DOHH2 (cell line): ENCODE data around the gene GXYLT2.

ENCODE experiments used
- H3F3A ChIP-seq: fragments of 200-600 bp; sonication (generic), shearing (Covaris generic); 2 replicates; pipeline ENCODE4 v1.6.0; 2016; ENCODE audit warnings: antibody characterized with exemption, mild to moderate bottlenecking; ENCODE audit not compliant: control insufficient read depth, insufficient read depth
- H3K27ac ChIP-seq: fragments of 200-600 bp; sonication (generic); 2 replicates; pipeline ENCODE4 v1.5.1; 2014; ENCODE audit warnings: low read depth, mild to moderate bottlenecking, low read length, moderate library complexity
- H3K27me3 ChIP-seq: fragments of 200-600 bp; sonication (generic); 2 replicates; pipeline ENCODE4 v1.6.1; 2014; ENCODE audit warnings: mild to moderate bottlenecking, low read length, mixed read lengths; ENCODE audit not compliant: control insufficient read depth
- H3K36me3 ChIP-seq: fragments of 200-600 bp; sonication (generic); 2 replicates; pipeline ENCODE4 v1.6.1; 2014; ENCODE audit warnings: mild to moderate bottlenecking, low read length, moderate library complexity, mixed read lengths; ENCODE audit not compliant: control insufficient read depth
- H3K4me1 ChIP-seq: fragments of 200-600 bp; sonication (generic); 2 replicates; pipeline ENCODE4 v1.6.1; 2014; ENCODE audit warnings: mild to moderate bottlenecking, low read length, mixed read lengths; ENCODE audit not compliant: control insufficient read depth
- H3K4me2 ChIP-seq: fragments of 200-600 bp; sonication (generic); 2 replicates; pipeline ENCODE4 v1.6.0; 2014; ENCODE audit warnings: mild to moderate bottlenecking, low read length, moderate library complexity
- H3K4me3 ChIP-seq: fragments of 200-600 bp; sonication (generic); 2 replicates; pipeline ENCODE4 v1.5.1; 2014; ENCODE audit warnings: mild to moderate bottlenecking, low read length, mixed read lengths
- H3K79me2 ChIP-seq: fragments of 200-600 bp; sonication (generic); 2 replicates; pipeline ENCODE4 v1.6.1; 2014; ENCODE audit warnings: mild to moderate bottlenecking, low read length, mixed read lengths; ENCODE audit not compliant: control insufficient read depth
- H3K9me2 ChIP-seq: fragments of 200-600 bp; sonication (generic); replicated peaks from 2 replicates; pipeline ENCODE4 v1.6.1; 2014; ENCODE audit warnings: mild to moderate bottlenecking, low read length, mixed read lengths; ENCODE audit not compliant: control insufficient read depth
- H3K9me3 ChIP-seq: fragments of 200-600 bp; sonication (generic); 2 replicates; pipeline ENCODE4 v1.6.1; 2014; ENCODE audit warnings: antibody characterized with exemption, low read length, mixed read lengths; ENCODE audit not compliant: control insufficient read depth, insufficient read depth
- H4K20me1 ChIP-seq: fragments of 200-600 bp; sonication (generic); 2 replicates; pipeline ENCODE4 v1.6.0; 2014; ENCODE audit warnings: low read depth, mild to moderate bottlenecking, antibody characterized with exemption, low read length, moderate library complexity; ENCODE audit not compliant: control insufficient read depth, insufficient read depth
- CTCF ChIP-seq: fragments of 200-600 bp; sonication (generic); IDR thresholded peaks from one replicate; pipeline ENCODE4 v1.5.1; 2014; ENCODE audit warnings: antibody characterized with exemption, mild to moderate bottlenecking, low read depth, low read length; ENCODE audit not compliant: poor library complexity, severe bottlenecking
- EZH2phosphoT487 ChIP-seq: fragments of 200-600 bp; sonication (generic); IDR thresholded peaks from 2 replicates; pipeline ENCODE4 v1.6.1; 2017; ENCODE audit warnings: borderline replicate concordance, mild to moderate bottlenecking, antibody characterized with exemption, low read length, moderate library complexity, mixed read lengths

The GXYLT2 gene

GRCh38 chr3:72846166-72846565, 41.7 kb upstream of the GXYLT2 start:
- H3K27ac ChIP-seq, result 0 out of 2 replicates have a peak overlapping the region, but pooled peaks have one; percentile 15
- peak overlapping the region; percentile 83 for H3K4me2 ChIP-seq
- H3K36me3 ChIP-seq, result peaks cover 23% of the 10 kb centered on the region
- peaks cover 41% of the 10 kb centered on the region for H3K4me1 ChIP-seq
- H3F3A ChIP-seq, result 0 out of 2 replicates have a peak, but pooled peaks cover 3% of the 10 kb centered on the region
- H3K9me2 ChIP-seq, result no peaks in the 10 kb centered on the region
- H4K20me1 ChIP-seq, result peaks cover 5% of the 10 kb centered on the region; the same call in 1 of the 2 replicates
- TF ChIP-seq CTCF, result no peak
- no peak for TF ChIP-seq EZH2phosphoT487
- H3K9me3 ChIP-seq, result no peaks in the 10 kb centered on the region
- H3K79me2 ChIP-seq, result peaks cover 50% of the 10 kb centered on the region
- H3K4me3 ChIP-seq, result peak overlapping the region; percentile 85
- no peaks in the 10 kb centered on the region for H3K27me3 ChIP-seq

DNA sequence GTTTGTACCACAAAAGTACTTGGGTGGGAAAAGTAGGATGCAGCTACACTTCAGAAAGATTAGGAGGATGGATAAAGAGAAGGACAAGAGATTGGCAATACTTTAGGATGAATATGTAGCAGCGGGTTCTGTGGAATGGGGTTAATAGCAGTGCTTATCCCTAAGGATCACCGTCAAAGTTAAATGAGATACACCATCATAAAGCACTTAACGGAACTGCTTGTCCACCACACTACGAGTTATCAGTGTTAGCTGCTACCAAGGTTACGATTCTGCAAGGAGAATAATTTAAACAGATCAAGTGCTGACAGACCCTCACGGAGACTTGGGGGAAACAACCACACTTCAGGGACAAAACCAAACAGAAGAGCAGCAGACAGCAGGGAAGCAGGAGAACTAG, 40.6 kb upstream of the GXYLT2 start:
- Histone ChIP-seq H3K9me3 (no peaks in the 10 kb centered on the region), H3K36me3 (peaks cover 12% of the 10 kb centered on the region; the same call in 1 of the 2 replicates), H3K9me2 (no peaks in the 10 kb centered on the region), H4K20me1 (peaks cover 5% of the 10 kb centered on the region; the same call in 1 of the 2 replicates), H3K4me2 (peak overlapping the region; percentile 83), H3K4me1 (peaks cover 41% of the 10 kb centered on the region), H3K4me3 (peak overlapping the region; percentile 85), H3K27ac (no peak overlapping the region), H3F3A (0 out of 2 replicates have a peak, but pooled peaks cover 3% of the 10 kb centered on the region), H3K27me3 (no peaks in the 10 kb centered on the region), H3K79me2 (peaks cover 50% of the 10 kb centered on the region)
- no peak for TF ChIP-seq EZH2phosphoT487
- no peak for TF ChIP-seq CTCF

DNA sequence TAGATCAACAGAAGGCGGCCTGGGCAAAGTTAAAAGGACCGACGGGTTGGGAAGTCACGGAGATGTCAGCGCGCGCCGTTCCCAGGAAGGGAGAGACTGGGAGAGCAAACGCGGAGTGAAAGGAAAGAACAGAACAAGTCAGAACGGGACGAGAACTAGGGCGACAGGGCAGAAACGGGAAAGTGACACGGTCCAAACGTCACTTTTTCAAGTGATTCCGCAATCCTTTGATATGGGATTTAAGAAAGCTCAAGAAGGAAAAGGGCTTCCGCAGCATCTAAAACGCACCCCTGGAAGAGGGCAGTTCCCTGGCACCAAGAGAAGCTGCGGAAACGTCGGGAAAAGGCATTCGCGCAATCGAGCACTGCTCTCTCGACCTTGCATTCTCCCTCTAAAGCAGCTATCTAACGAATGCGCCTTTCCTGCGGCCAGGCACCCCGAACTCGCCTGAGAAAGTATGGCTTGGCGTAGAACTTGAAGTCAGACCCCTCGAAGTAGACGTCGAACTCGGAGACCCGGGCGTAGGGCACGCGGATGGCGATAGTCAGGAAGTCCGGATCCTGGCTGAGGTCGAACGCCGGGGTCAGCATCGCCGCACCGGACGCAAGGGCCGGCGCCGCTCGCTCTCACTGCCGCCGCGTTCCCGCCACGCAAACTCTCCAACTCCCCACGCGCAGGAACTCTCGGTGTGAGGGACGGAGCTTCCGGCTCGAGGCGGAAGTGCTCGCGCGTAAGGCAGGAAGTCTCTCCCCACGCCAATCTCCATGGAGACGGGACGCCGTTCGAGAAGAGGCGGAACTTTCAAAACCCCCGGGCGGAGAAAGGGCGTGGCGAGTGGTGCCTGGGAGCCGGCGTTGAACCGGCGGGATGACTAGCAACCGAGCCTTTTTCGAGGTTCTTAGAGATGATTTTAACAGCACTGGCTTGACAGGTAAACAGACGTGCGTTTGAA, 39.8 kb upstream of the GXYLT2 start, which contains the start of gene SHQ1:
Gene SHQ1, minus strand, starts transcription at position 695 of the 952 bp plus-strand sequence. Its CDS starts 105 bp downstream, at position 590.
- Histone ChIP-seq H3F3A (0 out of 2 replicates have a peak, but pooled peaks cover 3% of the 10 kb centered on the region), H3K79me2 (peaks cover 50% of the 10 kb centered on the region), H3K27me3 (no peaks in the 10 kb centered on the region), H3K9me3 (no peaks in the 10 kb centered on the region), H3K27ac (peak within 1 kb of the TSS; percentile 47), H3K4me1 (peaks cover 41% of the 10 kb centered on the region), H3K4me3 (peak within 1 kb of the TSS; percentile 85), H4K20me1 (peaks cover 5% of the 10 kb centered on the region; the same call in 1 of the 2 replicates), H3K36me3 (peaks cover 11% of the 10 kb centered on the region; the same call in 1 of the 2 replicates), H3K4me2 (peak within 1 kb of the TSS; percentile 83), H3K9me2 (no peaks in the 10 kb centered on the region)
- TF ChIP-seq CTCF (no peak), EZH2phosphoT487 (no peak)
